ENCODE measurements around the gene DLG1. TPM values are rescaled to one million over a fixed set of nuclear protein-coding genes. Genes with fewer than 3 reads are reported as not detected.

Gene DLG1
- polyA plus RNA-seq, 1 donor from 2014 or later = 43.9 TPM

- H3K9ac ChIP-seq (ENCODE audit: low read length) = no peak overlapping the region
- H3F3A ChIP-seq (ENCODE audit: insufficient read depth, low read length, poor library complexity, severe bottlenecking) = no peaks in the 10 kb centered on the region
- no peaks in the 10 kb centered on the region for H3K27me3 ChIP-seq (ENCODE audit: insufficient read depth, low read depth, low read length)
- no peaks in the 10 kb centered on the region for H4K20me1 ChIP-seq (ENCODE audit: insufficient read depth)
- H3K36me3 ChIP-seq (ENCODE audit: insufficient read depth, low read length) = no peaks in the 10 kb centered on the region
- no peak overlapping the region for H3K4me2 ChIP-seq (ENCODE audit: low read length)
- H3K9me2 ChIP-seq (ENCODE audit: insufficient read depth, low read length) = no peaks in the 10 kb centered on the region
- no peak overlapping the region for H2AFZ ChIP-seq (ENCODE audit: low read depth, low read length)
- H3K79me2 ChIP-seq (replicated peaks; ENCODE audit: insufficient read depth, low read length) = no peaks in the 10 kb centered on the region
- no peak overlapping the region for H3K4me3 ChIP-seq (ENCODE audit: low read length)
- no peak overlapping the region for H3K27ac ChIP-seq (ENCODE audit: low read length)
- no peaks in the 10 kb centered on the region for H3K9me3 ChIP-seq (ENCODE audit: low read length)
- TF ChIP-seq REST (IDR thresholded peaks at IDR 0.05; ENCODE audit: borderline replicate concordance) (no peak), POLR2AphosphoS5 (IDR thresholded peaks at IDR 0.05) (no peak), CTCF (IDR thresholded peaks at IDR 0.05; ENCODE audit: poor library complexity, severe bottlenecking) (no peak), EP300 (conservative IDR thresholded peaks at IDR 0.05; ENCODE audit: poor library complexity, severe bottlenecking) (no peak), EZH2 (IDR thresholded peaks at IDR 0.05; ENCODE audit: borderline replicate concordance, insufficient read depth, low read length, poor library complexity, severe bottlenecking) (no peak), RAD21 (conservative IDR thresholded peaks at IDR 0.05) (no peak), TAF1 (IDR thresholded peaks at IDR 0.05; ENCODE audit: low read depth) (no peak), MXI1 (conservative IDR thresholded peaks at IDR 0.05; ENCODE audit: poor library complexity, severe bottlenecking) (no peak), SMC3 (conservative IDR thresholded peaks at IDR 0.05; ENCODE audit: poor library complexity) (no peak)
Measured at GRCh38 chr3:197082871-197083270, 215.5 kb downstream of the DLG1 start.

- Histone ChIP-seq H3K9me2 (ENCODE audit: insufficient read depth, low read length) (no peaks in the 10 kb centered on the region), H3K9ac (ENCODE audit: low read length) (no peak overlapping the region), H3K27me3 (ENCODE audit: insufficient read depth, low read depth, low read length) (no peaks in the 10 kb centered on the region), H3K4me3 (ENCODE audit: low read length) (no peak overlapping the region), H3F3A (ENCODE audit: insufficient read depth, low read length, poor library complexity, severe bottlenecking) (no peaks in the 10 kb centered on the region), H3K27ac (ENCODE audit: low read length) (no peak overlapping the region), H3K9me3 (ENCODE audit: low read length) (no peaks in the 10 kb centered on the region), H3K4me2 (ENCODE audit: low read length) (no peak overlapping the region), H3K36me3 (ENCODE audit: insufficient read depth, low read length) (no peaks in the 10 kb centered on the region), H3K79me2 (replicated peaks; ENCODE audit: insufficient read depth, low read length) (no peaks in the 10 kb centered on the region), H4K20me1 (ENCODE audit: insufficient read depth) (no peaks in the 10 kb centered on the region), H2AFZ (ENCODE audit: low read depth, low read length) (no peak overlapping the region)
- no peak for TF ChIP-seq POLR2AphosphoS5 (IDR thresholded peaks at IDR 0.05)
- TF ChIP-seq TAF1 (IDR thresholded peaks at IDR 0.05; ENCODE audit: low read depth) = no peak
- TF ChIP-seq CTCF (IDR thresholded peaks at IDR 0.05; ENCODE audit: poor library complexity, severe bottlenecking) = no peak
- no peak for TF ChIP-seq EP300 (conservative IDR thresholded peaks at IDR 0.05; ENCODE audit: poor library complexity, severe bottlenecking)
Measured at GRCh38 chr3:197080344-197080743, 218.1 kb downstream of the DLG1 start.

Measured in neural cell (in vitro differentiated cells).